Activated CD8-positive, alpha-beta T cell treated with anti-CD3 and anti-CD28 coated beads for 36 hours (primary cell): ENCODE data around the gene BROX. TPM values are rescaled to one million over a fixed set of nuclear protein-coding genes. Genes with fewer than 3 reads are reported as not detected.

Source experiments
- ATAC-seq: fragments of 200-7000 bp; cut with Tn5 transposase; one replicate; pipeline ENCODE4 v1.10.0; 2021; ENCODE audit warnings: mild to moderate bottlenecking, moderate library complexity
- CTCF ChIA-PET: fragments of 350-600 bp; sonication (Branson Sonifier 250); formaldehyde crosslinking; loops from one replicate; lab custom pipeline; 2021; ENCODE audit warnings: antibody characterized with exemption; lab: Charles Lee
- POLR2A ChIA-PET: fragments of 350-600 bp; sonication (Branson Sonifier 250); formaldehyde crosslinking; loops from one replicate; lab custom pipeline; 2021; ENCODE audit warnings: antibody characterized with exemption; lab: Charles Lee
- DNase-seq: peaks from one replicate; pipeline ENCODE4 v3.0.0-alpha.2; 2020
- H3K27ac Mint-ChIP-seq: one replicate; pipeline ENCODE4 v1.8.0; 2021; ENCODE audit warnings: mild to moderate bottlenecking, mixed read lengths
- H3K27me3 Mint-ChIP-seq: one replicate; pipeline ENCODE4 v1.8.0; 2021; ENCODE audit warnings: mixed read lengths
- H3K36me3 Mint-ChIP-seq: one replicate; pipeline ENCODE4 v1.8.0; 2021; ENCODE audit warnings: low read depth, mixed read lengths
- H3K4me1 Mint-ChIP-seq: one replicate; pipeline ENCODE4 v1.8.0; 2021; ENCODE audit warnings: low read depth, mixed read lengths
- H3K4me3 Mint-ChIP-seq: one replicate; pipeline ENCODE4 v1.8.0; 2021; ENCODE audit warnings: mild to moderate bottlenecking, moderate library complexity, mixed read lengths
- H3K9me3 Mint-ChIP-seq: one replicate; pipeline ENCODE4 v1.8.0; 2021; ENCODE audit warnings: mixed read lengths
- CTCF ChIP-seq: fragments of 200-600 bp; IDR thresholded peaks from one replicate; pipeline ENCODE4 v1.8.0; 2022; ENCODE audit warnings: antibody characterized with exemption, mild to moderate bottlenecking
- intact Hi-C: fragments of 100-400 bp; cut with micrococcal nuclease; formaldehyde crosslinking; loops from one replicate; pipeline ENCODE4 v1.10.0; 2022
- total RNA-seq, 2 experiments: library from RNA; stranded (reverse); gene quantifications; one replicate each; pipeline ENCODE4 v1.2.3, GENCODE V29; 2021

The BROX gene
- total RNA-seq, 2 experiments from 2014 or later, result 25.7 to 32.8 TPM

- Mint-ChIP-seq H3K4me1 (peaks cover 54% of the 10 kb centered on the region), H3K4me3 (peak overlapping the region; percentile 94), H3K36me3 (peaks cover 49% of the 10 kb centered on the region), H3K27ac (no peak overlapping the region), H3K27me3 (no peaks in the 10 kb centered on the region), H3K9me3 (no peaks in the 10 kb centered on the region)
- ATAC-seq, result no peak
- POLR2A ChIA-PET, result no interaction called here
- CTCF ChIA-PET, result interaction anchor here (1.0 kb wide), 1 partner anchor 177 kb away, joined by 3 read pairs; no protein-coding TSS in a partner anchor
- DNase-seq, result no peak
- intact Hi-C loops, result loop anchor here (5.0 to 10.0 kb wide), 2 partner anchors 52 to 245 kb away; no protein-coding TSS in a partner anchor
- TF ChIP-seq CTCF, result no peak
These were observed 2.6 kb upstream of the BROX start for GRCh38 chr1:222709700-222710153.

GRCh38 chr1:222711319-222712252, 778 bp upstream of the BROX start:
- H3K27ac Mint-ChIP-seq, result peak overlapping the region; percentile 100
- H3K27me3 Mint-ChIP-seq, result no peaks in the 10 kb centered on the region
- no peaks in the 10 kb centered on the region for H3K9me3 Mint-ChIP-seq
- peak; percentile 75 for DNase-seq
- peaks cover 41% of the 10 kb centered on the region for H3K4me1 Mint-ChIP-seq
- TF ChIP-seq CTCF, result no peak
- ChIA-PET CTCF (interaction anchor here (1.1 to 1.8 kb wide), 2 partner anchors 77 kb away, joined by 4 to 7 read pairs; no protein-coding TSS in a partner anchor), POLR2A (interaction anchor here (1.0 to 2.4 kb wide), 6 partner anchors 16 to 68 kb away, joined by 3 to 23 read pairs (median 6); no protein-coding TSS in a partner anchor)
- ATAC-seq, result peak; percentile 45
- H3K4me3 Mint-ChIP-seq, result peak overlapping the region; percentile 94
- intact Hi-C loops, result loop anchor here (5.0 to 10.0 kb wide), 2 partner anchors 54 to 247 kb away; no protein-coding TSS in a partner anchor
- H3K36me3 Mint-ChIP-seq, result peaks cover 46% of the 10 kb centered on the region

- Mint-ChIP-seq H3K36me3 (peaks cover 46% of the 10 kb centered on the region), H3K9me3 (no peaks in the 10 kb centered on the region), H3K27ac (peak overlapping the region; percentile 100), H3K4me3 (peak overlapping the region; percentile 94), H3K4me1 (peaks cover 41% of the 10 kb centered on the region), H3K27me3 (no peaks in the 10 kb centered on the region)
- peak; percentile 73 for ATAC-seq
- TF ChIP-seq CTCF, result no peak
- POLR2A ChIA-PET, result interaction anchor here (0.6 to 2.4 kb wide), 10 partner anchors 8 to 108 kb away, joined by 3 to 23 read pairs (median 5); no protein-coding TSS in a partner anchor
- intact Hi-C loops, result loop anchor here (5.0 to 10.0 kb wide), 2 partner anchors 56 to 249 kb away; no protein-coding TSS in a partner anchor
- CTCF ChIA-PET, result interaction anchor here (0.8 to 1.8 kb wide), 4 partner anchors 8 to 411 kb away, joined by 4 to 7 read pairs (median 5); no protein-coding TSS in a partner anchor
- DNase-seq, result peak; percentile 95
These were observed 962 bp downstream of the BROX start for GRCh38 chr1:222713091-222713961.

GRCh38 chr1:222716393-222716792, 4.0 kb downstream of the BROX start:
- no peak for ATAC-seq
- peaks cover 48% of the 10 kb centered on the region for H3K36me3 Mint-ChIP-seq
- H3K9me3 Mint-ChIP-seq, result no peaks in the 10 kb centered on the region
- ChIA-PET CTCF (interaction anchor here (1.0 to 1.4 kb wide), 2 partner anchors 11 to 373 kb away, joined by 3 to 5 read pairs; no protein-coding TSS in a partner anchor), POLR2A (no interaction called here)
- no peak for TF ChIP-seq CTCF
- H3K4me3 Mint-ChIP-seq, result no peak overlapping the region
- peaks cover 21% of the 10 kb centered on the region for H3K4me1 Mint-ChIP-seq
- no peak overlapping the region for H3K27ac Mint-ChIP-seq
- no peak for DNase-seq
- intact Hi-C loops, result loop anchor here (10.0 kb wide), 1 partner anchor 252 kb away; no protein-coding TSS in a partner anchor
- no peaks in the 10 kb centered on the region for H3K27me3 Mint-ChIP-seq
